GM12872 (cell line): ENCODE measurements around the gene PHACTR1.

Source experiments
- CTCF ChIP-seq: IDR thresholded peaks from 3 replicates; pipeline ENCODE4 v1.5.1; 2011; ENCODE audit warnings: low read depth, mild to moderate bottlenecking, low read length, moderate library complexity; ENCODE audit not compliant: insufficient read depth

PHACTR1 gene

GRCh38 chr6:12804952-12805645, 88.5 kb downstream of the PHACTR1 start:
- no peak for TF ChIP-seq CTCF

- no peak for TF ChIP-seq CTCF
These were observed 89.6 kb downstream of the PHACTR1 start for GRCh38 chr6:12806136-12806535.

- no peak for TF ChIP-seq CTCF
These were observed 90.2 kb downstream of the PHACTR1 start for GRCh38 chr6:12806796-12807195.

GRCh38 chr6:12811519-12811918, 95.0 kb downstream of the PHACTR1 start:
- no peak for TF ChIP-seq CTCF

- TF ChIP-seq CTCF, result no peak
These were observed 96.8 kb downstream of the PHACTR1 start for GRCh38 chr6:12813321-12813720.

- no peak for TF ChIP-seq CTCF
These were observed 97.4 kb downstream of the PHACTR1 start for GRCh38 chr6:12814015-12814414.

GRCh38 chr6:12815089-12815488, 98.5 kb downstream of the PHACTR1 start:
- no peak for TF ChIP-seq CTCF
